BJ (cell line): ENCODE data around the gene HNMT. TPM values are rescaled to one million over a fixed set of nuclear protein-coding genes. Genes with fewer than 3 reads are reported as not detected.

Experiments
- CTCF ChIA-PET: fragments of 350-600 bp; formaldehyde crosslinking; extraction: SDS; loops from one replicate; lab custom pipeline; 2021; ENCODE audit warnings: antibody characterized with exemption, inconsistent platforms; lab: Yijun Ruan, JAX
- POLR2A ChIA-PET: fragments of 300-600 bp; sonication (Branson Sonifier 250); formaldehyde crosslinking; extraction: SDS; loops from one replicate; lab custom pipeline; 2021; ENCODE audit warnings: antibody characterized with exemption; lab: Charles Lee
- DNase-seq: peaks from one replicate; pipeline ENCODE4 v3.0.0-alpha.2; 2011; ENCODE audit warnings: low read depth
- H3K27me3 ChIP-seq: 2 replicates; pipeline ENCODE4 v1.6.0; 2011; ENCODE audit warnings: low read length; ENCODE audit not compliant: control insufficient read depth, insufficient read depth
- H3K36me3 ChIP-seq: 2 replicates; pipeline ENCODE4 v1.5.1; 2011; ENCODE audit warnings: low read length; ENCODE audit not compliant: control insufficient read depth, insufficient read depth
- H3K4me3 ChIP-seq: 2 replicates; pipeline ENCODE4 v1.5.1; 2011; ENCODE audit warnings: low read depth, mild to moderate bottlenecking, control low read depth, low read length
- CTCF ChIP-seq: IDR thresholded peaks from 2 replicates; pipeline ENCODE4 v1.5.1; 2011; ENCODE audit warnings: low read depth, mild to moderate bottlenecking, control low read depth, inconsistent platforms, low read length, moderate library complexity; ENCODE audit not compliant: insufficient read depth
- polyA plus RNA-seq: library from polyadenylated mRNA; depleted of rRNA; stranded (reverse); fragments of >200 nt; gene quantifications from 2 replicates; pipeline ENCODE4 v1.2.3, GENCODE V29; 2011

The HNMT gene
- polyA plus RNA-seq, 1 experiment = 7.7 TPM

- DNase-seq = no peak
- H3K36me3 ChIP-seq = no peaks in the 10 kb centered on the region
- peaks cover 1% of the 10 kb centered on the region; the same call in 1 of the 2 replicates for H3K27me3 ChIP-seq
- H3K4me3 ChIP-seq = no peak overlapping the region
- CTCF ChIA-PET = interaction anchor here (0.8 to 2.2 kb wide), 3 partner anchors 15 to 140 kb away, joined by 3 to 21 read pairs (median 3); no protein-coding TSS in a partner anchor
- no peak for TF ChIP-seq CTCF
- POLR2A ChIA-PET = no interaction called here
Observed at GRCh38 chr2:137950238-137950637, 14.0 kb upstream of the HNMT start.

- CTCF ChIA-PET = interaction anchor here (1.1 kb wide), 1 partner anchor 10 kb away, joined by 3 read pairs; no protein-coding TSS in a partner anchor
- TF ChIP-seq CTCF = no peak
- Histone ChIP-seq H3K4me3 (no peak overlapping the region), H3K36me3 (no peaks in the 10 kb centered on the region), H3K27me3 (peaks cover 1% of the 10 kb centered on the region; the same call in 1 of the 2 replicates)
- POLR2A ChIA-PET = interaction anchor here (0.5 kb wide), 1 partner anchor 12 kb away, joined by 6 read pairs; no protein-coding TSS in a partner anchor
- DNase-seq = peak; percentile 36
Observed at GRCh38 chr2:137951586-137951985, 12.7 kb upstream of the HNMT start.

DNA sequence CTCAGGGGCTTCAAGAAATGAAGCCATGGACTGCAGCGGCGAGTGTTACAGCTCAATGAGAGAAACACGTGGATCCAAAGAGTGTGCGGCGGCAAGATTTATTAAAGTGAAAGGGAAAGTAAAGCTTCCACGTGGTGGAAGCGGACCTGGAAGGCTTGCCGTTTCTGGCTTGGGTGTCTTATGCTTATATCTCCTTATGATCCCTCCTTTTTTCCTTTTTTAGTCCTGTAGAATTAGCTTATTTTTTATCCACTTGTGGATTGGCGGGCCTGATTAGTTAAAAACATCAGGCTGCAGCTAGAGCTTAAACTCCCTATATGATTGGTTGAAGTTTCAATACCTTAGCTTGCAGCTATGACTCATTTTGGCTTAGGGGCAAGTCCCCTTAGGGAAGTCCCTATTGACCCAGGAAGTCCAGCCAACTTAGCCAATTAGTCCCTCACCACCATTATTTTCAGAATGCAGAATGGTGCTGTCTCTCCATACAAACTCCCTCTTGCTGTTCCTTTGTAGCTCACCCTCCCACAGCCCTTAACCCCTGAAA, 11.6 kb upstream of the HNMT start:
- no peak overlapping the region for H3K4me3 ChIP-seq
- POLR2A ChIA-PET = interaction anchor here (1.3 kb wide), 1 partner anchor 83 kb away, joined by 3 read pairs; no protein-coding TSS in a partner anchor
- H3K27me3 ChIP-seq = no peaks in the 10 kb centered on the region
- no peak for DNase-seq
- no peaks in the 10 kb centered on the region for H3K36me3 ChIP-seq
- no peak for TF ChIP-seq CTCF
- CTCF ChIA-PET = interaction anchor here (0.6 to 2.2 kb wide), 2 partner anchors 138 to 261 kb away, joined by 3 to 8 read pairs; no protein-coding TSS in a partner anchor

DNA sequence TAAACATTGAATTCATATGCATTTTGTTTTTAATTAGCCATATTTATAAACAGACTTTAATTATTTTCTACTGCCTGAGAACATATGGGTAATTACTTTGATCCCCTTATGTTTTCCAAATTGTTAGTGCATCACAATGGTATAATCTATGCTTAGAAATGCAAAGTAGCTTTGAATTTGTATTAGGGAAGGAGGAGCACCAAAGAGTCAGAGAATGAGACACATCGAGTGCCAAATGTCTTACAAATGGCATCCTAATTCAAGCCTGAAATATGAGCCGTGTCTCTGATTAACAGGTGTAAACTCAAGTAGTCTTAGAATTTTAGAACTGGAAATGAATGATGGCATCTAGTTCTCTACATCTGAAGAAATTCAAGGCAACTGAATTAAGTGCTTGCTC, 8.7 kb upstream of the HNMT start:
- ChIA-PET POLR2A (no interaction called here), CTCF (no interaction called here)
- Histone ChIP-seq H3K27me3 (no peaks in the 10 kb centered on the region), H3K4me3 (no peak overlapping the region), H3K36me3 (no peaks in the 10 kb centered on the region)
- TF ChIP-seq CTCF = no peak
- no peak for DNase-seq

DNA sequence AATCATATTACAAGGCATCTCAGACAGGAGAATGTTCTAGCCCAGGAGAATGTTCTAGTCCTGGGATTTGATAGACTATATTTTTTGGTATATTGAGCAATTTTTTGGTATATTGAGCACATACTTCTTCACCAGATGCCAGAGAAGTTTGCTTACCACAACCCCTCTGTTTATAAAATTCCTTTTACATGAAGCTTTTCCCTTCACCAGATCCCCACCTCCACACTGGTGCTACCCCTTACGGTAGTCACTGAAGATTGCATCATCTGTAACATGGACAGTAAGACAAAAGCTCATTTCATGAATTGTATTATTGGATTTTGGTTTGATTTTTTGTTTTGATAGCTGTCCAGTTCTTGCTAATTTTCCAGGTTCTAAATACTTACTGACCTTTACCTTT, 7.2 kb upstream of the HNMT start:
- peak; percentile 88 for DNase-seq
- TF ChIP-seq CTCF = no peak
- Histone ChIP-seq H3K27me3 (no peaks in the 10 kb centered on the region), H3K36me3 (no peaks in the 10 kb centered on the region), H3K4me3 (no peak overlapping the region)
- ChIA-PET POLR2A (interaction anchor here (0.6 kb wide), 2 partner anchors 15 to 78 kb away, joined by 3 to 6 read pairs; no protein-coding TSS in a partner anchor), CTCF (no interaction called here)
